ENCODE measurements around the gene NKD1. TPM values are rescaled to one million over a fixed set of nuclear protein-coding genes. Genes with fewer than 3 reads are reported as not detected.

NKD1 gene
- total and polyA plus RNA-seq, 8 donors, result 0.44 to 284 (median 2.1) TPM

DNA sequence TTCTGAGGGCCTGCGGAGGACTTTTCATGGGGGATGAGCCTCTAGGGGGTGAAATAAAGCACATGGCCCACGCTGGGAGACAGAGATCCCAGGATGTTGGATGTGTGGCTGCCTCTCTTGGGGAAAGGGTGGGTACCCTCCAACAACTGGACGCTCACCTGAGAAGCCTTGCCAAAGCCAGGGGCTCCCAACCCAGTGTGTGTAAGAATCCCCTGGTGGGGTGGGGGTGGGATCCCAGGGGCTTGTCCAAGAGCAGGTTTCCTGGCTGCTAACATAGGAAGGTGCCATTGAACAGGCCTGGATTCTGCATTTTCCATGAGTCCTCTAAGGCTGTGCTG lies 132.3 kb downstream of the NKD1 start:
- intact Hi-C loops (cut with DNase I; ENCODE audit: low total_unique reads), result no loop called here
- Histone ChIP-seq H3K4me1 (peaks cover 0 to 34% (median 0%) of the 10 kb centered on the region in 4 donors), H3K27me3 (no peaks in the 10 kb centered on the region), H3K27ac (peak overlapping the region in 4 of 5 donors; percentile 58 to 77 (median 74)), H3K9me3 (no peaks in the 10 kb centered on the region), H3K4me3 (peak overlapping the region; percentile 26 to 41 (median 36)), H3K36me3 (peaks cover 0 to 16% (median 6%) of the 10 kb centered on the region in 4 donors)
- TF ChIP-seq CTCF (IDR thresholded peaks at IDR 0.05), result no peak
- WGBS, 5 donors, result 71 to 92% (median 85%) methylated on average over 3 of the region's 3 CpGs
- no peak for DNase-seq

GRCh38 chr16:50681021-50681885 lies 133.1 kb downstream of the NKD1 start, which contains the start of gene SNX20:
Gene SNX20 (minus strand): TSS chr16:50681312. CDS start chr16:50677526, 3,786 bp downstream.
- TF ChIP-seq EP300 (IDR thresholded peaks at IDR 0.05), result no peak
- TF ChIP-seq CTCF (IDR thresholded peaks at IDR 0.05), result no peak
- no peak for TF ChIP-seq POLR2AphosphoS5 (IDR thresholded peaks at IDR 0.05)
- no peak for TF ChIP-seq POLR2A (IDR thresholded peaks at IDR 0.05)
- peak; percentile 43 to 61 for DNase-seq

DNA sequence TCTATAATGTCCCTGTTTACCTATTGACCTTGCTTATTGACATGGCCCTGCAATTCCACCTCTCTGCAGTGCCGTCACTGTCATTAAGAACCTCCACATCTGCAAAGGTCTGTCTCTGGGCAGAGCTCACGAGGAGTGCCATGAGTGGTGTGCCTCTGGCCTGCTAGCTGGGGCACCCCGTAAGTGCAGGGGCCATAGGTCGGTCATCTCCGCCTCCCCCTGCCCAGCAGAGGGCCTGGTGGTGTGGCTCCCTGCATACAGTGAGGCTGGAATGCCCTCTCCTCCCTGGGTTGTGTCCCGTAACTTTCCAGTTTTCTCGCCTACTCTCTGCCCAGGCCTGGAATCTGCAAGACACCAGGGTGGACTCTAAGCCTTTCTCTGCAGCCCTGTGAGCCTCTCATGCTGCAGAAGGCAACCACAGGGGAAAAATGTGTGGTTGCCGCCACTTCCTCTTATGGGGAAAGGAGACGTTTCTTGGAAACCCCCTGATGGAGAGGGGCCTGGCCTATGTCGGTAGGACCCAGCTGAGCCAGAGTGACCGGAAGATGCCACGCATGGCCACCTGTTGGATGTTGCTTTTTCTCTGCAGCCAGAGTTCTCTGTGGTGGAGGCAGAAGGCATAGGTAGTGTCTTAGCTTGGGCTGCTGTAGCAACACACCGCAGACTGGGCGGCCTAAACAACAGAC lies 135.6 kb downstream of the NKD1 start:
- WGBS, 5 donors, result 67 to 88% (median 77%) methylated on average over 14 of the region's 14 CpGs
- H3K27me3 ChIP-seq, result no peaks in the 10 kb centered on the region
- peak; percentile 50 to 54 for DNase-seq
- intact Hi-C loops (cut with DNase I; ENCODE audit: low total_unique reads), result no loop called here
- H3K9me3 ChIP-seq, result no peaks in the 10 kb centered on the region
- H3K4me3 ChIP-seq, result no peak overlapping the region
- peak overlapping the region in 2 of 5 donors; percentile 63 to 74 for H3K27ac ChIP-seq
- peaks cover 0 to 38% (median 0%) of the 10 kb centered on the region in 4 donors for H3K4me1 ChIP-seq
- no peaks in the 10 kb centered on the region for H3K36me3 ChIP-seq
- TF ChIP-seq CTCF (IDR thresholded peaks at IDR 0.05), result no peak
- TF ChIP-seq POLR2A (IDR thresholded peaks at IDR 0.05), result no peak
- no peak for TF ChIP-seq POLR2AphosphoS5 (IDR thresholded peaks at IDR 0.05)
- TF ChIP-seq EP300 (IDR thresholded peaks at IDR 0.05), result no peak

More at GRCh38 chr16:50681021-50681885, 133.1 kb downstream of the NKD1 start, which contains the start of gene SNX20:
- peaks cover 0 to 38% (median 0%) of the 10 kb centered on the region in 4 donors for H3K4me1 ChIP-seq
- 65 to 79% (median 75%) methylated on average over 16 of the region's 16 CpGs for WGBS, 5 donors
- H3K4me3 ChIP-seq, result peak within 1 kb of the TSS; percentile 26 to 41 (median 36)
- peaks cover 0 to 9% (median 4%) of the 10 kb centered on the region in 4 donors for H3K36me3 ChIP-seq
- peak within 1 kb of the TSS; percentile 14 to 77 (median 73) for H3K27ac ChIP-seq
- no peaks in the 10 kb centered on the region for H3K9me3 ChIP-seq
- H3K27me3 ChIP-seq, result no peaks in the 10 kb centered on the region
- intact Hi-C loops (cut with DNase I; ENCODE audit: low total_unique reads), result no loop called here

GRCh38 chr16:50684823-50685461 lies 136.7 kb downstream of the NKD1 start:
- TF ChIP-seq EP300 (IDR thresholded peaks at IDR 0.05), result no peak
- TF ChIP-seq POLR2AphosphoS5 (IDR thresholded peaks at IDR 0.05), result no peak
- no peak for TF ChIP-seq POLR2A (IDR thresholded peaks at IDR 0.05)
- TF ChIP-seq CTCF (IDR thresholded peaks at IDR 0.05), result no peak
- Histone ChIP-seq H3K27me3 (no peaks in the 10 kb centered on the region), H3K27ac (peak overlapping the region in 2 of 5 donors; percentile 63 to 74), H3K4me1 (peaks cover 0 to 31% (median 0%) of the 10 kb centered on the region in 4 donors), H3K36me3 (no peaks in the 10 kb centered on the region), H3K4me3 (no peak overlapping the region), H3K9me3 (no peaks in the 10 kb centered on the region)
- 72 to 86% (median 81%) methylated on average over 11 of the region's 11 CpGs for WGBS, 5 donors
- intact Hi-C loops (cut with DNase I; ENCODE audit: low total_unique reads), result no loop called here
- DNase-seq, result no peak

Measured in stomach (tissue), 9 donors.